HEK293T (cell line): ENCODE measurements around the gene SARS1.

Experiments used
- BHLHE40 ChIP-seq: fragments of 450-650 bp; IDR thresholded peaks from 2 replicates; pipeline ENCODE4 v1.6.1; 2016; ENCODE audit warnings: mild to moderate bottlenecking, moderate library complexity, borderline replicate concordance
- ELF4 ChIP-seq: fragments of 450-650 bp; IDR thresholded peaks from 2 replicates; pipeline ENCODE4 v1.6.1; 2017; ENCODE audit warnings: antibody characterized with exemption
- FOXA1 ChIP-seq: fragments of 450-650 bp; IDR thresholded peaks from 2 replicates; pipeline ENCODE4 v1.6.1; 2016; ENCODE audit warnings: mild to moderate bottlenecking
- SP1 ChIP-seq: fragments of 450-650 bp; IDR thresholded peaks from 2 replicates; pipeline ENCODE4 v1.6.1; 2017
- TARDBP ChIP-seq: fragments of 450-650 bp; IDR thresholded peaks from 2 replicates; pipeline ENCODE4 v1.6.1; 2016

GRCh38 chr1:109280862-109281261, 67.1 kb downstream of the SARS1 start:
- no peak for TF ChIP-seq ELF4
- TF ChIP-seq SP1 = no peak
- no peak for TF ChIP-seq TARDBP
- TF ChIP-seq FOXA1 = no peak
- TF ChIP-seq BHLHE40 = no peak
